Neural cell (in vitro differentiated cells): ENCODE results near the gene WDR35. TPM values are rescaled to one million over a fixed set of nuclear protein-coding genes. Genes with fewer than 3 reads are reported as not detected.

ENCODE experiments used
- H2AFZ ChIP-seq: fragments of 200-600, 300-800 bp; sonication (generic), shearing (Covaris generic); 2 replicates; pipeline ENCODE4 v1.6.0; 2014; ENCODE audit warnings: low read depth, mild to moderate bottlenecking, antibody characterized with exemption, low read length, moderate library complexity
- H3F3A ChIP-seq: fragments of 200-600 bp; shearing (Covaris generic); 2 replicates; pipeline ENCODE4 v1.6.1; 2016; ENCODE audit warnings: mild to moderate bottlenecking, moderate library complexity, mixed read lengths, antibody characterized with exemption, low read length; ENCODE audit not compliant: insufficient read depth, poor library complexity, severe bottlenecking
- H3K27ac ChIP-seq: fragments of 200-600, 300-800 bp; sonication (generic), shearing (Covaris generic); 2 replicates; pipeline ENCODE4 v1.5.1; 2014; ENCODE audit warnings: mild to moderate bottlenecking, low read length, moderate library complexity
- H3K27me3 ChIP-seq: fragments of 300-800, 200-600 bp; sonication (generic), shearing (Covaris generic); 2 replicates; pipeline ENCODE4 v1.6.0; 2014; ENCODE audit warnings: mild to moderate bottlenecking, low read depth, low read length, moderate library complexity; ENCODE audit not compliant: insufficient read depth
- H3K36me3 ChIP-seq: fragments of 300-800, 200-600 bp; sonication (generic), shearing (Covaris generic); 2 replicates; pipeline ENCODE4 v1.5.1; 2014; ENCODE audit warnings: mild to moderate bottlenecking, antibody characterized with exemption, low read length, moderate library complexity; ENCODE audit not compliant: insufficient read depth
- H3K4me2 ChIP-seq: fragments of 300-800, 200-600 bp; sonication (generic), shearing (Covaris generic); 2 replicates; pipeline ENCODE4 v1.6.0; 2014; ENCODE audit warnings: mild to moderate bottlenecking, low read length
- H3K4me3 ChIP-seq: fragments of 300-800, 200-600 bp; sonication (generic), shearing (Covaris generic); 2 replicates; pipeline ENCODE4 v1.5.1; 2014; ENCODE audit warnings: mild to moderate bottlenecking, low read length, moderate library complexity
- H3K79me2 ChIP-seq: fragments of 200-600 bp; shearing (Covaris generic); replicated peaks from 2 replicates; pipeline ENCODE4 v1.6.0; 2014; ENCODE audit warnings: mild to moderate bottlenecking, low read length, moderate library complexity; ENCODE audit not compliant: insufficient read depth
- H3K9ac ChIP-seq: fragments of 300-800, 200-600 bp; sonication (generic), shearing (Covaris generic); 2 replicates; pipeline ENCODE4 v1.6.1; 2016; ENCODE audit warnings: mild to moderate bottlenecking, low read length, mixed read lengths
- H3K9me2 ChIP-seq: fragments of 200-600 bp; shearing (Covaris generic); 2 replicates; pipeline ENCODE4 v1.6.1; 2016; ENCODE audit warnings: mild to moderate bottlenecking, low read length, mixed read lengths; ENCODE audit not compliant: insufficient read depth
- H3K9me3 ChIP-seq: fragments of 200-600, 300-800 bp; sonication (generic), shearing (Covaris generic); 2 replicates; pipeline ENCODE4 v1.6.1; 2016; ENCODE audit warnings: mild to moderate bottlenecking, mixed run types, low read length, moderate library complexity, mixed read lengths
- H4K20me1 ChIP-seq: fragments of 200-600 bp; shearing (Covaris generic); 2 replicates; pipeline ENCODE4 v1.6.1; 2016; ENCODE audit warnings: mild to moderate bottlenecking, mixed run types; ENCODE audit not compliant: insufficient read depth
- CTCF ChIP-seq: fragments of 450-650 bp; IDR thresholded peaks from 2 replicates; pipeline ENCODE4 v1.5.1; 2014; ENCODE audit warnings: antibody characterized with exemption, mild to moderate bottlenecking, moderate library complexity; ENCODE audit not compliant: poor library complexity, severe bottlenecking
- EP300 ChIP-seq: fragments of 450-650 bp; conservative IDR thresholded peaks from 2 replicates; pipeline ENCODE4 v1.6.1; 2014; ENCODE audit warnings: antibody characterized with exemption, mild to moderate bottlenecking, moderate library complexity; ENCODE audit not compliant: poor library complexity, severe bottlenecking
- EZH2 ChIP-seq: fragments of 200-600, 300-800 bp; shearing (Covaris generic), sonication (generic); IDR thresholded peaks from 2 replicates; pipeline ENCODE4 v1.6.1; 2014; ENCODE audit warnings: antibody characterized with exemption, low read length, borderline replicate concordance, mild to moderate bottlenecking; ENCODE audit not compliant: insufficient read depth, poor library complexity, severe bottlenecking
- MXI1 ChIP-seq: fragments of 450-650 bp; conservative IDR thresholded peaks from 2 replicates; pipeline ENCODE4 v1.6.1; 2014; ENCODE audit warnings: antibody characterized with exemption, mild to moderate bottlenecking; ENCODE audit not compliant: poor library complexity, severe bottlenecking
- POLR2AphosphoS5 ChIP-seq: IDR thresholded peaks from 2 replicates; pipeline ENCODE4 v1.6.1; 2012
- RAD21 ChIP-seq: fragments of 450-650 bp; conservative IDR thresholded peaks from 2 replicates; pipeline ENCODE4 v1.6.1; 2014; ENCODE audit warnings: antibody characterized with exemption, mild to moderate bottlenecking, moderate library complexity
- REST ChIP-seq: IDR thresholded peaks from 2 replicates; pipeline ENCODE4 v1.6.1; 2012; ENCODE audit warnings: borderline replicate concordance
- SMC3 ChIP-seq: fragments of 450-650 bp; conservative IDR thresholded peaks from 2 replicates; pipeline ENCODE4 v1.6.1; 2014; ENCODE audit warnings: antibody characterized with exemption, mild to moderate bottlenecking, moderate library complexity; ENCODE audit not compliant: poor library complexity
- TAF1 ChIP-seq: IDR thresholded peaks from 2 replicates; pipeline ENCODE4 v1.6.1; 2012; ENCODE audit warnings: low read depth
- polyA plus RNA-seq: library from polyadenylated mRNA; depleted of rRNA; stranded (reverse); fragments of >200 nt; gene quantifications from 2 replicates; pipeline ENCODE4 v1.2.3, GENCODE V29; 2014

WDR35 gene
- polyA plus RNA-seq, 1 donor from 2014 or later: 14.2 TPM

GRCh38 chr2:19890104-19890503, 99.8 kb downstream of the WDR35 start:
- H3K27ac ChIP-seq: no peak overlapping the region
- no peak for TF ChIP-seq EP300
- no peak for TF ChIP-seq POLR2AphosphoS5
- TF ChIP-seq MXI1: no peak
- TF ChIP-seq RAD21: no peak
- no peak for TF ChIP-seq SMC3
- TF ChIP-seq CTCF: no peak
- no peak for TF ChIP-seq REST
- TF ChIP-seq TAF1: no peak
- TF ChIP-seq EZH2: no peak
- H3K9ac ChIP-seq: no peak overlapping the region
- H3K9me3 ChIP-seq: no peaks in the 10 kb centered on the region
- H3F3A ChIP-seq: no peaks in the 10 kb centered on the region
- no peak overlapping the region for H3K4me3 ChIP-seq
- H2AFZ ChIP-seq: no peak overlapping the region
- H4K20me1 ChIP-seq: no peaks in the 10 kb centered on the region
- H3K27me3 ChIP-seq: no peaks in the 10 kb centered on the region
- H3K9me2 ChIP-seq: no peaks in the 10 kb centered on the region
- no peaks in the 10 kb centered on the region for H3K36me3 ChIP-seq
- H3K4me2 ChIP-seq: no peak overlapping the region
- H3K79me2 ChIP-seq: peaks cover 5% of the 10 kb centered on the region

GRCh38 chr2:19888831-19889230, 101.1 kb downstream of the WDR35 start:
- Histone ChIP-seq H3F3A (no peaks in the 10 kb centered on the region), H3K4me3 (no peak overlapping the region), H3K9ac (no peak overlapping the region), H3K9me2 (no peaks in the 10 kb centered on the region), H3K27ac (no peak overlapping the region), H4K20me1 (no peaks in the 10 kb centered on the region), H3K79me2 (peaks cover 5% of the 10 kb centered on the region), H3K9me3 (no peaks in the 10 kb centered on the region), H3K4me2 (no peak overlapping the region), H2AFZ (no peak overlapping the region), H3K27me3 (no peaks in the 10 kb centered on the region), H3K36me3 (no peaks in the 10 kb centered on the region)
- TF ChIP-seq EP300: no peak
- no peak for TF ChIP-seq REST
- TF ChIP-seq TAF1: no peak
- no peak for TF ChIP-seq EZH2
- TF ChIP-seq MXI1: no peak
- TF ChIP-seq RAD21: no peak
- no peak for TF ChIP-seq CTCF
- no peak for TF ChIP-seq POLR2AphosphoS5
- no peak for TF ChIP-seq SMC3
